Activated CD8-positive, alpha-beta memory T cell treated with anti-CD3 and anti-CD28 coated beads, Interleukin-2, amount 50 U/mL, for 24 hours (primary cell): Measurements from ENCODE around the gene COCH.
"Not testable (repeated sequence)": the region's sequence is repeated elsewhere in the genome, so short reads cannot be mapped to it uniquely, and the experiment has no call there.

Experiments used
- DNase-seq: peaks from one replicate; pipeline ENCODE4 v3.0.0-alpha.2; 2020; ENCODE audit errors: extremely low read depth

COCH gene

DNA sequence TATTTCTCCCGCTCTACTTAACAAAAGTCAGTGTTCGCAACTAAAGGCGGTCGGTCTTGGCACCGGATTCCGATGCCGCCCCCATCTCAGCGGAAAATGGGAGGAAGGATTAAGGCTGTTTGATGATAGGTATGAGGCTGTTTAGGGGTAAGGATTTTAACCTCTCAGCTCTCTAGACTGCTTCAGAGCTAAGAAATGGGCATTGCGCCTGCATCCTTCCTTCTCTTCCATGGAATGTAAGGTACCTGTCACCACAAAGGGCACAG is 1.4 kb downstream of the COCH start:
- no peak for DNase-seq

DNA sequence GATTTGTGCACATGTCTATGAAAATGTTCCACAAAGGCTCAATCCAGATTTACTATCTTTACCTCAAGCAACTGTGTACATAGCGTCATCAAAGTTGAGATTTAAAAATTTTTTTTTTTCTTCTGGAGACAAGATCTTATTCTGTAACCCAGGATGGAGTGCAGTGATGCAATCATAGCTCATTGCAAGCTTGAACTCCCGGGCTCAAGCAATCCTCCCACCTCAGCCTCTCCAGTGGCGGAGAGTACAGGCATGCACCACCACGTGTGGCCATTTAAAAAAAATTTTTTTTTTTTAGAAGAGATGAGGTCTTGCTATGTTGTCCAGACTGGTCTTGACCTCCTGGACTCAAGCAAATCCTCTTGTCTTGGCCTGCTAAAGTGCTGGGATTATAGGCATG is 2.3 kb downstream of the COCH start:
- no peak for DNase-seq

DNA sequence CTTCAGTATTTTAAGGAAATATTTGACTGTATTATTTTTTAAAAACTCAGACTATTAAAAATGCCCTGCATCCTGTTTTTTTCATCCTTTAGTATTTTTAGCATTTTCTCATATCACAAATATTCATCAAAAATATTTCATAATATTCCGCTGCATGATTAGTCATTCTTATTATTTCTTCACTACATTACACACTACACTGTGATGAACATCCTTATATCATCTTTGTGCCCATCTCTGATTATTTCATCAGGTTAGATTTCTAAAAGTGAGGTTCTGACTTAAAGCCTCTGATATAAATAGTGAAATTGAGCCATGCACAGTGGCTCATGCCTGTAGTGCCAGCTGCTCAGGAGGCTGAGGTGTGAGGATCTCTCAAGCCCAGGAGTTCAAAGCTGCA is 8.1 kb downstream of the COCH start:
- no peak for DNase-seq

DNA sequence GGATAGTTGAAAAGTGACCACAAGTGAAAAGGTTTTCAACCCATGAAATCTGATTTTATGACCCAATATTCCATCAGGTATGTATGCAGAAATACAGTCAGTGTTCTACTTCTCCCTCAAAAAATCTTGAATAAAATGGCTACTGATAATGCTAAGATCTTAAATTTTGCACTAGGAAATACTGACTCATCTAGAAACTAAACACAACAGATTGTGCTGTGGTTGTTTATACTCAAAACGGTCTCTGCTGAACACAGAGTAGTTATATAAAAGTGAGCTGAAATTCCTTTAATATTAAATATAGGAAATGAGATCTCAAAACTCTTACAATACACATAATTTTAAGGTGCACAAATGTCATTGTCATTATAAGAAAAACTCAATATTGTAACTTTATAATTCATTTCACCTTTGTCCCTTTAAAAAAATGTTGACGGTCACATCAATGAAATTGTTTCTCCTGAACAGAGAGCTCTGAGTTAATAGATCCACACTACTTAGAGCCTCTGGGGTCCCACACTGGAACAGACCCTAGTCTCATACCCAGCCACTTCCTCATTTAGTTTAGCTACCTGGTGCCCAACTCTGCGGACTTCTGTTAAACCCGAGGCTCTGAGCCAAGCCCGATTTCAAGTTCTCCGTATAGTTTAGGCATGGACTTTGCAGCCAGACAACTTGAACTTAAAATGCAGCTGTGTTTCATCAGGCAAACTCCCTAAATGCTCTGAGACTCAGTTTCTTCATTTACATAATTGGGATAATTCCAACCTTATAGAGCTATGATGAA is 9.3 kb downstream of the COCH start:
- no peak for DNase-seq

DNA sequence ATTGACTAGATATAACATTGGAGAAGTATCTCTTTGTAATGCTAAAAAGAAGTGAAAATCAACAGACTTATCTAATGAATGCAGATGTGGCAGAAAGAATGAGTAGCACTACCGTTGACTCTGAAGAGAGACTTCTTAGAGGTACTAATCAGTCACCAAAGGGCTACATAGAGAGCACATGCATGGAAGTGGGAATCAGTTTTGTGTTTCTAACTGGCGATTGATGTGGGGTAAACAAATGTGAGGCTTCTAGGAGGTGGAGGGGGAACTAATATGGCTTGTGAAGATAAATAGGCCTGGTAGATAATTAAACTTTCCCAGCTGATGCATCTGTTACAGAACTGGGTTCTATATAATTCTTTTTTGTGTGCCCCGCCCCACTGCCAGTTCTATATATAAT is 10.5 kb downstream of the COCH start:
- DNase-seq, result no peak

DNA sequence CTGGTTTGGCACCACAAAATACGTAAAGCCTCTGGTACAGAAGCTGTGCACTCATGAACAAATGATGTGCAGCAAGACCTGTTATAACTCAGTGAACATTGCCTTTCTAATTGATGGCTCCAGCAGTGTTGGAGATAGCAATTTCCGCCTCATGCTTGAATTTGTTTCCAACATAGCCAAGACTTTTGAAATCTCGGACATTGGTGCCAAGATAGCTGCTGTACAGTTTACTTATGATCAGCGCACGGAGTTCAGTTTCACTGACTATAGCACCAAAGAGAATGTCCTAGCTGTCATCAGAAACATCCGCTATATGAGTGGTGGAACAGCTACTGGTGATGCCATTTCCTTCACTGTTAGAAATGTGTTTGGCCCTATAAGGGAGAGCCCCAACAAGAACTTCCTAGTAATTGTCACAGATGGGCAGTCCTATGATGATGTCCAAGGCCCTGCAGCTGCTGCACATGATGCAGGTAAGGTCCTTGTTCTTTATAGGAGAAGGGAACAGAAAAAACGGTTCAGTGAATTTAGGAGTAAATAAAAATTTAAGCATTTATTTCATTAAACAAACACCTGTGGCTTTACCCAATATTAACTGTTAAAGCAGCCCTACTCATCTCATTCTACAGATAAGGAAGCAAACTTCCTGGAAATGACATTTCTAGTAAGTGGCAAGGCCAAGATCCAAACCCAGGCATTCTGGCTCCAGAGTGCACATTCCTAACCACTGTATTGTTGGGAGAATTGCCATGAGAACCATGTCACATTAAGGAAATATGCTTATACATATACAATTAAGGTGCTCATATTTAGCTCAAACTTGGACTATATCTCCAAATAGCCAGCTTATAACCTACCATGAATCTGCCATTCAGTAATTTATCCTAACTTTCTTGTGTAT is 11.7 kb downstream of the COCH start:
- no peak for DNase-seq

DNA sequence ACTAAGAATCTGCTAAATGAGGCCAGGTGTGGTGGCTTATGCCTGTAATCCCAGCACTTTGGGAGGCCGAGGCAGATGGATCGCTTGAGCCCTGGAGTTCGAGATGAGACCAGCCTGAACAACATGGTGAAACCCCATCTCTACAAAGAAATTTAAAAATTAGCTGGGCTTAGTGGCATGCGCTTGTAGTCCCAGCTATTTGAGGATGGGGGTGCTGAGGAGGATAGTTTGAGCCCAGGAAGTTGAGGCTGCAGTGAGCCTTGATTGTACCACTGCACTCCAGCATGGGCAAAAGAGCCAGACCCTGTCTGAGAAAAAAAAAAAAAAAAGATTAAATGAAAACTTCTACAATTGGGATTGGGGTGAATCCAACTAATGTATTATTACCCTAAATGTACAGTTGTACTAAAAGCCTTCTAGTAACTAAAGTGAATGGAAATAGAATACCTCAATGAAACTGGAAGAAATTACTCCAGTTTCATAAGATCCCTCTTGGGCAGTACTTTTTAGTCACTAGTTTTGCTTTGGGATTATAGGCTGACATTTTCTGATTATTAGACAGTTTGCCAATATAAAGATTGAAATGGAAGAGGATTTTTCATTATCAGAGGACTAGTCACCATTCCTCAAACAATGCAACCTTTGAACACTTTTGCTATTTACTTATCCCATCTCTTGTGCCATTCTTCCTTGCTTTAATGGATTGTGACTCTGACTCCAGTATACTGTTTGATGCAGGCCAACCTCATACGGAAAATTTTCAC is 14.3 kb downstream of the COCH start:
- no peak for DNase-seq

DNA sequence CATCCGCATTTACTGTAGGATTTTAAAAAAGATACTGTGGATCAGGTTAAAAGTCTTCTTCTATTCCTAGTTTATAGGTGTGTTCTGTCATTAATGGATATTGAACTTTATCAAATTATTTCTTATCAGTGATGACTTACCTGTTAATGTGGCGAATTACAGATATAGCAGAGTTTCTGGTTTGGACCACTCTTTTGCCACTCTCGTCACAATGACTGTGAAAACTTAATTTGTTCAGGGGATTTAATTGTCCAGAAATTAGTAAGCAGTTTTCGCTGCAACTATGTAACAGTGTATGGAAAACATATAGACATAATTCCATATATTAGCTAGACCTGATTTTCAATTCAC is 14.9 kb downstream of the COCH start:
- no peak for DNase-seq

DNA sequence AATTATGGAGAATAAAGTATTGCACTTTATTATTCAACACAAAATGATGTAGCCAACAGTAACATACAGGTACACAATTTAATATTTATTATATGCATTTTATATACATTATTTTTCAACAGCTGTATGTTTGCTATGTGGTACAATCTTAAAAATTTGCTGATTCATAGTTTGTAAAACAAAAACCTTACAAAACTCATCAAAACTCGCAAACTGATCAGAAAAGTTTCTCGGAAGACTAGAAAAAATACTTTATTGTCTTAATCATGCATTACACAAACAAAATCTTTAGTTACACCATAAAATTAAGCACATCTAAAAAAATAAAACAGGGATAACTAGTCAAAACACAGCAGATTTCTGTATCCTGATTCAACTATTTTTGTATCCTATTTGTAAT is 19.5 kb downstream of the COCH start:
- no peak for DNase-seq

DNA sequence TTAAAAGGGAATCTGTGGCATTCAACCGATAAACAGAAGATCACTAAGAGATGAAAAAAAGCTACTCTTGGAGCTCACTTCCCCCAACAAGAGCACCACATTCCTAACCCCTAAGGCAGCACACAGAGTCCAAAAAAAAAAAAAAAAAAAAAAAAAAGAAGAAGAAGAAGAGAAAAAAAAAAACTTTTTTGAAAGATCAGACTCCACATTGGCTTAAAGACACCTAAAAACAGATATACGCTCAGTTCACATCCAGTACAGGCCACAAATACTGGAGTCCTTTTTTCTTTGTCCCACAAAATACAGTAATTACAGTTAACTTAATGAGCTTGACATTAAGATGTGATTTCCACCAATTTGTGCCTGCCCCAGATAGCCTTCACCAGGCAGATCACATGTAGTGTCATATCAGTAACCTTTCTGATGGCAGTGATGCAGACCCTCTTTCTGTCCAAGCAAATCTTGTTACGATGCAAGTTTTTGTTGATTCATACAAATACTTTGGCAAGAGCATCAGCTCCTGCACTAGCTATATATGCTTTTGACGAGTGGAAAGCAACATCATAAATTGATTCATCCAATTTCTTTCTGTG is 20.7 kb downstream of the COCH start:
- DNase-seq, result no peak

DNA sequence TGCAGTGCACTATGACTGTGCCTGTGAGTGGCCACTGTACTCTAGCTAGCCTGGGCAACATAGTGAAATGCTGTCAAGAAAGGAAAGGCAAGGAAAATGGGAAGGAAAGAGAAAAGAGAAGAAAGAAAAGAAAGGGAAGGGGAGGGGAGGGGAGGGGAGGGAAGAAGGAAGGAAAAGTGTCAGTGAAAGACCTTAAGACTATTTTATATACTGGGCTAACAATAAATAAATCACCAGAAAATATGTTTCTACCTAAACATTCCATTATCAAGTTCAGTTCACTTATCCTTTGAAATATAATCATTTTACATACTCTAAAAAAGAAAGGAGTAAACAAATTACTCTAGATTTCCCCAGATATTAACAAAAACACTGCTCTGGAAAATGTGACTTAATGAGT is 22.1 kb downstream of the COCH start:
- DNase-seq, result no peak

DNA sequence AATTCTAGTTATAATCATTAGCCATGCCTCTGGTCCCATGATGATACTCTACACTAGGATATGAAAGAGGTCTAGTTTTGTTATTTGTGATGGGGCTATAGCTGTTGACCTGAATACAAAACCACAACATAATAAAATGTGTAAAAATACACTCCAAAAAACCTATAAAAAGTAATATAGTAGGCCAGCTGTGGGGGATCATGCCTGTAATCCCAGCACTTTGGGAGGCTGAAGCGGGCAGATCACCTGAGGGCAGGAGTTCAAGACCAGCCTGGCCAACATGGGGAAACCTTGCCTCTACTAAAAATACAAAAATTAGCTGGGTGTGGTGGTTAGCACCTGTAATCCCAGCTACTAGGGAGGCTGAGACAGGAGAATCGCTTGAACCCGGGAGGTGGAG is 22.8 kb downstream of the COCH start:
- DNase-seq, result not testable (repeated sequence)

DNA sequence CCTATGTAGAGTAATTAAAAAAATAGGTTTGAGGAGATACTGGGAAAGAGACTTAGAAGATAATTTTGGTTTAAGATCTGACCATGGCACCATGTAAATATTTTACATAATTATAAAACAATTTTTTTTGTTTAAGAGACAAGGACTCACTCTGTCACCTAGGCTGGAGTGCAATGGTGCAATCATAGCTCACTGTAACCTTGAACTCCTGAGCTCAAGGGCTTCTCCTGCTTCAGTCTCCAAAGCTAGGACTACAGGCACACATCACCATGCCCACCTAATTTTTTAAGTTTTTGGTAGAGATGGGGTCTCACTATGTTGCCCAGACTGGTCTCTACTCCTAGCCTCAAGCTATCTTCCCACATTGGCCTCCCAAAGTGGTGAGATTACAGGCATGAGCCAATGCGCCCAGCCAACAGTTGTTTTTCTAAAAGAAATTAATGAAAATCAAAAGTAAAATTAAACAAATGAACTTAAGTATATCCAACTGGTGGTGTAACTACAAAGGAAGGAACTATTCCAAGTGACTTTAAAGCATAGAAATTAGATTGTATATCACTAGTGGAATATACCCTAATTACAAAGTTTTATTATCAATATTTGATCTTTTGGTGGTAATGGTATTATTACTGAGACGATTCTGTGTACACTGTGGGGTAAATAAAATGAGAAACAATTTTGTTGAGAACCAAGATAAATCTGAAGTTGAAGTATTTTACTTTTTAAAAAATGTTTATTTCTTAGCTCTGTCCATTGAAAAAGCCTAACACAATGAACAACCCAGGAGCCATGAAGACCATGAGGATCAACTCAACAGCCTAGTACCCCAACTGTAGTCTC is 29.1 kb downstream of the COCH start:
- DNase-seq, result no peak

DNA sequence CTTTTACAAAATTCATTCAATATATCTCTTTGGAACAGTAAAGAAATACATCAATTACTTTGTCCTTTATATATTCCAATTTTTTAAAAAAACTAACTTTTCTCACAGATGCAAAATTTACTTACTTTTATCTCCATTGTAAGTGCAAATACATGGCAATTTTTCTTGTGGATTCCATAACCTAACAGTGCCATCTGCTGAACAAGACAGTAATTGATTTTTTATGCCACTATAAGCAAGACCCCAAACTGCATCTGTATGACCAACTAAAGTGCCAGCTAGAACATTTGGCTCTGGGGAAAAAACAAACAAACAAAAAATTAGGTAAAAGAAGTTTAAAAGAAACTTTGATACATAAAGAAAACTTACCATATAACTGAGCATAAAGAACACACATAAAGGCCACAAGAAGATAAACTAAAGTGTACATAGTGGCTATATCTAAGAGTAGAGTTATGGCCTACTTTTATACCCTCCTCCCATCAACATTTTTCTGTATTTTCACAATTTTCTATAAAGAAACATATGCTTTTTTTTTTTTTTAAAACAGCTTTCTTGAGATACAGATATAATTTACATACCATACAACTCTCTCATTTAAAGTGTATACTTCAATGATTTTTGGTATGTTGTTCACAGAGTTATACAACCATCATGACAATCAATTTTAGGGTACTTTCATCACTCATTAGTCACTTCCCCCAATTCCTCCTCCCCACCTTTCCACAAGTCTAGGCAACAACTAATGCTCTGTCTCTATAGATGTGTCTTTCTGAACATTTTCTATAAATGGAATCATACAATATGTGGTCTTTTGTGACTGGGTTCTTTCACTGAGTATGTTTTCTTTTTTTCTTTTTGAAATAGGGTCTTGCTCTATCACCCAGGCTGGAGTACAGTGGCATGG is 32.6 kb downstream of the COCH start:
- no peak for DNase-seq

DNA sequence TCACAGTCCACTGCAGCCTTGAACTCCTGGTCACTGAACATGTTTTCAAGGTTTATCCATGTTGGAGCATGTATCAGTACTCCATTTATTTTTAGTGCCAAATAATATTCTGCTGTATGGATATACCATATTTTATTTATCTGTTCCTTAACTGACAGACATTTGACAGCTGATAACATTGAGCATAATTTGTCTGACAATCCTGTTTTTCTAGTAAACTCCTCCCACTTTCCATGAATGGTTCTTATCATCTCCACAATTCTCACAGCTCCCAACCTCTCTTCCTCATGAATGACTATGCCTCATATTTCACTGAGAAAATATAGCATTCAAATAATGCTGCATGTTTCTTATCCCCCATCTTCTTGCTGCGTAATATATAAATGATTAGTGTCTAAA is 33.3 kb downstream of the COCH start:
- DNase-seq, result no peak

DNA sequence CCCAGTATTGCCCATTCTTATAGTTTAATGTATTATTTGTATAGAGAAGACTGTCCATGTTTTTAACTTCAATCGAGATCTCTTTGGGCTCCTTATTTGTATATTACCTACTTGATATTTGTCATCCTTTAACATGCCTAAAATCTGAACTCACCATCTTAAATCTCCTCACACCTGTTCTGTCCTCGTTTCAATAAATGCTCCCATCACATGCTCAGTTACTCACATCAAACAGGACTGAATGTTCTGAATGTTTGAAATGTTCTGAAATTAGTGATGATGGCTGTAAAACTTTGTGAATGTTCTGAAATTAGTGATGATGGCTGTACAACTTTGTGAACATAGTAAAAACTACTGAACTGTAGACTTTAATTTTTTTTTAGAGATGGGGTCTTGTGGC is 34.5 kb downstream of the COCH start:
- DNase-seq, result no peak

DNA sequence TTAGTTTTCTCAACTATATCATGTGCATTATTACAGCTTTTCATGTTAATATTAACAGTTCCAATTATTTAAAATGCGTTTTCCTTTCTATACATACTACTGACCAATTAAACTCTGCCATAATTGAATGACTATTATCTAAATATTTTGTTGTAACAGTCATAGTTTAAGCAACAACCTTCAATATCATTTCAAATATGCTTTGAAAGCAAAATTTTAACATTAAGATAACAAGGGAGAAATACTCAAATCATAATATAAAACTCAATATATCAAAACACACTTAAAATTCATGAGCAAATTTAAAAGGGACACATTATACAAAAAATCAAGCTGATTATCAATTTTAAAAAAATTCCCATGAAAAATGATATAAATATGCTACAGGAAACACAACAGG is 40.5 kb downstream of the COCH start:
- no peak for DNase-seq

DNA sequence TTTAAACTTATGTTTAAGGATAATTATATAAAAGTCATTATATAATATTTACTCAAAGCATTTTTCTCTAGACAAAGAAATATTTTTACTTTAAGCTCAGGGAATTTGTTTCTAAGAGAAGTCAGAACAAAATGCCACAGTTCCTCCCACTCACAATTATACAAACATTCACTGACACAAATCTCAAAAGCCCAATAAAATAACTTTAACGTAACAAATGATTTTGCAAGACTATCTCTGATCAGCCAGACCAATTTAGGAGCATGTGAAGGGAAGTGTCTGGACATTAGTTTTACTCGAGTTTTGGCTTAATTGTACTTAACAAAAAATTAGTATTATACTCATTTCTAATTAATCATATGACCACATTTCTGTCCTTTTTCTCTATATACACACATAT is 41.2 kb downstream of the COCH start:
- DNase-seq, result no peak

DNA sequence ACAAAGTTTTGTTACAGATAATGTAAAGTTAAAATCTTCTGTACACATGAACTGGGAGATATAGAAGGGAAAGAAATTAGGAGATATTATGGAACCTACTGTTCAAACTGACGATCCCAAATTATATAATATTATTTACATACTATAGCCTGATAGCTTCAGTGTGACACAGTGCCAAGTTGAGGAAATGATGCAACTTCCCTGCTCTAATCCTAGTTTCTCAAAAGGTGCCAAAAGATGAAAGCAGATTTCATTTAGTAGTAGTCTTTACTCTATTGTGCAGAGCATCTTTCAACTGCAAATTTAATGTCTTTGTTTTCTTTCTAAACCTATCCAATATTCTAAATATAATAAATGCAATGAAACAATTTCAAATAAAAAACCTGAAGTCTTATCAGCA is 46.9 kb downstream of the COCH start:
- no peak for DNase-seq

DNA sequence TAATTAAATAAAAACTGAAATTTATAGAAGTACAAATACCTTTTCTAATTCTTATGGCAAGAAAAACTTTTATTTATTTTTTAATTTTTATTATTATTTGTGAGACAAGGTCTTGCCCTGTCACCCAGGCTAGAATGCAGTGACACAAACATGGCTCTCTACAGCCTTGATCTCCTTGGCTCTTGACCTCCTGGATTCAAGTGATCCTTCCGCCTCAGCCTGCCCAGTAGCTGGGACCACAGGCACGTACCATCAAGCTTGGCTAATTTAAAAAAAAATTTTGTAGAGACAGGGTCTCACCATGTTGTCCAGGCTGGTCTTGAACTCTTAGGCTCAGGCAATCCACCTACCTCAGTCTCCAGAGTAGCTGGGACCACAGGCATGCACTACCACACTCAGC is 47.4 kb downstream of the COCH start:
- DNase-seq, result no peak

DNA sequence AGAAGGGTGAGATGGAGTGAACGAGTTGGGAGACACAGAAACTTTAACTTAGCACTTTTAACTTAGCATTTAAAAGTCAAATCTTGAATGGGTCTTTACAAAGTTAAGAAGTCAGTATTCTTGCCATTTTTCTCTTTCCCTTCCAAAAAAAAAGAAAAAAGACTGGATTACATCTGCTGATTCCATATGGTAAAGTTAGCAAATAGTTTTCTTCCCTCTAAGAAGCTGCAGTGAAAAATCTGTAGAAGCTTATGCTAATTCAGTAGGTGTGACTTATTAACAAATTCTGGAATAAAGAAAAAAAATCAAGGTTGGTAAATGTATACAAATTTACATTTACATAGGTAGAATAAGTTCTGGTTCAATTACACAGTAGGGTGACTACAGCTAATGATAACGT is 50.9 kb downstream of the COCH start:
- no peak for DNase-seq
